CD4-positive, alpha-beta T cell treated with Interleukin-12 subunit alpha and Interleukin-12 subunit beta, for 1 hour (primary cell): ENCODE data around the gene DDX24.
"Not testable (repeated sequence)": the region's sequence is repeated elsewhere in the genome, so short reads cannot be mapped to it uniquely, and the experiment has no call there.

Experiments
- DNase-seq: peaks from one replicate; pipeline ENCODE4 v3.0.0-alpha.2; 2020

Gene DDX24

DNA sequence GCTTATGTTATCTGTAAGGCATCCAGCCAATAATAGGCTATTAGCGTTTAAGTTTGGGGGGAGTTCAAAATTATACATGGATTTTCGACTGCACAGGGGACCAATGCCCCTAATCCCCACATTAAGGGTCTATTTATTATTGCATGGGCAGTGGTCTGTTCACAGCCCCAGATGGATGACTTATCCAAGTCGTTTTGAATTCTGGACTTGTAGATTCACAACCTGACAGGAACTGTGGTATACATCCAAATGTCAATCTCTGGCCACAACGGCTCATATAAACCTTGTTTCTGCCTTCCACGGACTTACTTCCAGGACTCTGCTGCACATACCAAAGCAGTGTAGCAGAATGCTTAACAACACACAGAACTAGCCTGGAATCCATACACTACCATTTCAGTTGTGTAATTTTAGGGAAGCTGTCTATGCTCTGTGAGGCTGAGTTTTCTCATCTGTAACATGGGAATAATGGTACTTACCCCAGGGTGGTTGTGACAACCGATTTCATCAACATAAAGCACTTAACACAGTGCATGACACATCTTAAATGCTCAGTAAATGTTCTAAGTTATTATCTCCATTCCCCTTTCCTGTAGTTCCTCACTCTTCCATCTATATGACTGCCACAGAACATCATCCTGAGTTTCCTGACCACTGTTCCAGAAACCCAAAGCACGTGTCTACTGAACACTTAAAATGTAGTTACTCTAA is 3.7 kb downstream of the DDX24 start:
- no peak for DNase-seq

DNA sequence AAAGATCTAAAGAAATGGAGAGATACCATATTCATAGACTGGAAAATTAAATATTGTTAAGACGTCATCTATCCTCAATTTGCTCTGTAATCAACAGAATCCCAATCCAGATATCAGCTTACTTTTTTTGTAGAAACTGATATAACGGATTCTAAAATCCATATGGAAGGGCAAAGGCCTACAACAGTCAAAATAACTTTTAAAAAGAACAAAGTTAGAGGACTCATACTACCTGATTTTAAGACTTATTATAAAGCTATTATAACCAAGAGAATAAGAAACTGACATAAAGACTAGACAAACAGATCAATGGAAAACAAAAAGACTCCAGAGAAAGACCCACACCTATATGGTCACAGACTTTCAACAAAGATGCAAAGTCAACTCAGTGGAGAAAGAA is 6.0 kb downstream of the DDX24 start:
- DNase-seq: no peak

DNA sequence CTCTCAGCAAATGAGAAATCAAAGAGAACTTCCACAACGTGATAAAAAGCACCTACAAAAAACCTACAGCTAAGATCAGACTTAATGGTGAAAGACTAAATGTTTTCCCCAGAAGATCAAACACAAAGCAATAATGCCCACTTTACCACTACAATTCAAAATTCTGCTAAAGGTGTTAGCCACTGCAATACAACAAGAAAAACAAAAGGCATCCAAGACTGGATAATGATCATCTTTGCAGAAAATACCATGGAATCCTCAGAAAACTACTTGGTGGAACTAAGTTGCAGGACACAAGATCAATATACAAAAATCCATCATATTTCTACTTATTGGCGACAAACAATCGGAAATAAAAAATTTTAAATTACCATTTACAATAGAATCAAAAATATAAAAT is 6.5 kb downstream of the DDX24 start:
- DNase-seq: no peak

DNA sequence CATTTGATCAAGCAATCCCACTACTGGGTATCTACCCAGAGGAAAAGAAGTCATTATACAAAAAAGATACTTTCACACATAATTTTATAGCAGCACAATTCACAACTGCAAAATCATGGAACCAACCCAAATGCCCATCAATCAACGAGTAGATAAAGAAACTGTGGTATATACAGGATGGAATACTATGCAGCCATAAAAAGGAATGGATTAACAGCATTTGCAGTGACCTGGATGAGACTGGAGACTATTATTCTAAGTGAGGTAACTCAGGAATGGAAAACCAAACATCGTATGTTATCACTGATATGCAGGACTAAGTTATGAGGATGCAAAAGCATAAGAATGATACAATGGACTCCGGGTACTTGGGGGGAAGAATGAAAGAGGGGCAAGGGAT is 8.9 kb downstream of the DDX24 start:
- DNase-seq: not testable (repeated sequence)

DNA sequence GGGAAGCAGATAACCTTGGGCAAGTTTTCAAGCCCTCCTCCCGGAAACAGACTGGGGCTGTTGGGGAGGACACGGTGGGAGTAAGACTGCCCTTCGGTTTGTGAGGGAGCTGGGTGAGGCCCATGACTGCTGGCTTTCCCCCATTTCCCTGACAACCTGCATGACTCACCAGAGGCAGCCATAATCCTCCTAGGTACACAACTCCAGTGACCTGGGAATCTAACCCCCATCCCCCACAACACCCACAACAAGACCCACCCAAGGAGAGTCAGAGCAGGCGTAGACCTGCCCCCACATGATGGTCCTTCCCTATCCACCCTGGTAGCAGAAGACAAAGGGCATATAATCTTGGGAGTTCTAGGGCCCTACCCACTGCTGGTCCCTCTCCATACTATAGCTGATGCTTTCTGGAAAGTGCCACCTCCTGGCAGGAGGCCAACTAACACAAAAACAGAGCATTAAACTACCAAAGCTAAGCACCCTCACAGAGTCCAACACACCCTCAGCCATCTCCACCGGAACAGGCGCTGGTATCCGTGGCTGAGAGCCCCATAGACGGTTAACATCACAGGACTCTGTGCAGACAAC is 14.8 kb downstream of the DDX24 start:
- no peak for DNase-seq

DNA sequence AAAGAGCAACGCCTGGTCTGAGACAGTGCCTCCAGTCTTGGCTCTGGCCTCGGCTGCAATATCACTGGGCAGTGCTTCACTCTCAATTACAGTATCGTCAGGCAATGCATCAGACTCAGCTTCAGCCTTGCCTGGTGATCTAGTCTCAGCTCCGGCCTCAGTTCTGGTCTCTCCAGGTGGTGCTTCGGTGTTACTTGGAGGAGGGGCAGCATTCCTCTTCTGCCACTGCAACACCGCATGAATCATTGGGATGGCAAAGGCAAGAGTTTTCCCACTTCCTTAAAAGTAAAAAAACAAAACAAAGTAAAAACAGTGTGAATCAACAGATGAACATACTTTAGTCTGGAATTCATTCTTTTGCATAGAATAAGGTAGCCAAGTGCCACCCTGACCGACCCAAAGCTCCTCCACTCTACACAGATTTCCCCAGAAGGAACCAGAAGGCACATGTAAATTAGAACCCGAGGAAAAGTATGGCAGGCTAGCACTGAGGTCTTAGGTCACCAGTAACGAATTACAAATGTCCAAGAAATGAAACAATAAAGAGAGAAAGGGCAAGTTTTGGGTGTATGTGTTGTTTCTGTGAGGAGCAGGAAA is 18.6 kb downstream of the DDX24 start:
- no peak for DNase-seq

DNA sequence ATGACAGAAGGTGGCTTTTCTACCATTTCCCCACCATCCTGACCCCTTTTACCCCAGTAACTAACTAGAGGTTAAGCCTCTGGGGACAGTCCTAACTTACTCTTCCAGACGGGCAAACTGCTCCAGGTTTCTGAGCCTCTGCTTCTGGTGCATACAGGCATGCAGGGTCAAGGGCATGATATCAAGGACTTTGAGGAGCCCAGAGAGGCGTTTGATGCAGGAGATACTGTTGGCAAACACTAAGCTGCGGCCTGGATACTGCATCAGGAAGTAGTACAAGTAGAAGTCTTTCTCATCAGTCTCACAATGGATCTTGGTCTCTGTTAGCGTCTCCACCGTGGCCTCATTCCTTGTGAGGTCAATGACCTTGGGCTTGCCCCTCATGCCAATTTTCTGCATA is 21.0 kb downstream of the DDX24 start:
- DNase-seq: no peak

DNA sequence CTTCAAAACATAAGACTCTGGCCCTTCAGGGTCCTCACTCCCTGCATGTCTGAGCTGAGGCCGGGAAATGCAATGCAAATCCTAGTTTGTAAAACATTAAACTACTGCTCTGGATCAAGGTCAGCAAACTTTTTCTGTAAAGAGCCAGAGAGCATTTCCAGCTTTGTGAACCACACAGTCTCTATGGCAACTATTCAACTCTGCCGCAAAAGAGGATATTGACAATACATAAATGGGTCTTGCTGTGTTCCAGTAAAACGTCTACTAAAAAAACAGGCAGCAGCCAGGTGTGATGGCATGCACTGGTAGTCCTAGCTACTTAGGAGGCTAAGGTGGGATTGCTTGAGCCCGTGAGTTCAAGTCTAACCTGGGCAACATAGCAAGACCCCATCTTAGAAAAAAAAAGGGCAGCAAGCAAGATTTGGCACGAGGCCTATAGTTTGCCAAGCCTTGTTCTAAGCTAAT is 22.3 kb downstream of the DDX24 start:
- no peak for DNase-seq

DNA sequence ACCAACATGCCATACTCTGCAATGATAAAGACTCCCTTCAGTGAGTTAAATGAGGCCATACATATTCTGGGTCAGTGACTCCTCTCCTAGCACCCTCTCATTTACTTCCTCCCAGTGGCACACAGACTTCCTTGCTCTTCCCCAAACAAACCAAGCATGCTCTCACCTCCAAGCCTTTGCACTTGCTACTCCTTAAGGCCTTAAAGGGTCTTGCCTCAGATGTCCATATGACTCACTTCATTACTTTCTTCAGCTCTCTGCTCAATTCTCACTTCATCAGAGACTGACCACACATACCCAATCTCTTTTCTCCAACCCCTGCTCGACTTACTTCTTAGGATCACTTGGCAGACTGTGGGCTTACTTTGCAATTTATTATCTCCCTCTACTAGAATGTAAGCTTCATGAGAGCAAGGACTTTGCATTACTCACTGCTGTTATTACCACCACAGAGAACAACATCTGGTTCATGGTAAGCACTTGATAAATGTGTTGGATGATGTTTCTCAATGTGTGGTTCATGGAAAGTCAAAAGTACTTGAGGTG is 22.8 kb downstream of the DDX24 start:
- DNase-seq: no peak

DNA sequence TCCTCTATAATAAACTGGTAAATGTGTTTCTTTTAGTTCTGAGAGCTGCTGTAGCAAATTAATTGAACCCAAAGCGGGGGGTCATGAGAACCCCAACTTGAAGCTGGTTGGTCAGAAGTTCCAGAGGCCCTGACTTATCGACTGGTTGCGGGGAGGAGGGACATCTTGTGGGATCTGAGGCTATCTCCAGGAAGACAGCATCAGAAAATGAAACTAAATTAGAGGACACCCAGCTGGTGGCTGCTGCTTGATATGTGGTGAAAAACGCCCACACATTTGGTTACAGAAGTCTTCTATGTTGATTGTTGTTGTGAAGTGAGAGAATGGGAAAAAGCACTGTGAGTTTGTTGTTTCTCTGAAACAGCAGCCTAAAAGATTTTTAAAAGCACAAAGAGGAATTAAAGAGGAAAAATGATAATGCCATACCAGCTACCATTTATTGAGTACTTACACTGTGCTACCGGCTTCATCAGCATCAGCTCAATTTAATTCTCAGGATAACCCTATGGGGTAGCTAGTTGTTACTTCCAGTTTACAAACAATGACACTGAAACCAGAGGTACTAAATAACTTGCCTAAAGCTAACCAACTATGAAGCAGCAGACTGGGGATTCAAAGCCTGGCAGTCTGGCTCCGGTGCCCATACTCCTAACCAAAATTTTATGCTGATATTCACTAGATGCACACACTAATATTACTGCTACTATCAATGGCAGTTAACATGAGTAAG is 24.3 kb downstream of the DDX24 start:
- peak; percentile 39 for DNase-seq

DNA sequence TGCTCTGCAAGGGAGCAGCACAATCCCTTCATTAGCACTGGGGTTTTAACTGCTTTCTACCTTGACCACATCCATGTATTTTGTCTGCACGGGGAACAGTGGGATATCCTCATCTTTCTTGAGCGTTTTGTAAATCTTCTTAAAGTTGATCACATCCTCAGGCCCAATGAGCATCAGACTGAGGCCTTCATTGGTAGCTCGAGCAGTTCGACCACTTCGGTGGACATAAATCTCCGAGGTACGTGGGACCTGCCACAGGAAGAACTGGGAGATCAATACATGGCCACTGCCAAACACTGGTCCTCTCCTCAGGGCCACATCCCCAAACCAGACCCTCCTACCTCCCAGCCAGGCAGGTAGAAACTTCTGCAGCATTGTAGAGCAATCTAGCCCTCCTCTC is 26.1 kb downstream of the DDX24 start:
- no peak for DNase-seq

DNA sequence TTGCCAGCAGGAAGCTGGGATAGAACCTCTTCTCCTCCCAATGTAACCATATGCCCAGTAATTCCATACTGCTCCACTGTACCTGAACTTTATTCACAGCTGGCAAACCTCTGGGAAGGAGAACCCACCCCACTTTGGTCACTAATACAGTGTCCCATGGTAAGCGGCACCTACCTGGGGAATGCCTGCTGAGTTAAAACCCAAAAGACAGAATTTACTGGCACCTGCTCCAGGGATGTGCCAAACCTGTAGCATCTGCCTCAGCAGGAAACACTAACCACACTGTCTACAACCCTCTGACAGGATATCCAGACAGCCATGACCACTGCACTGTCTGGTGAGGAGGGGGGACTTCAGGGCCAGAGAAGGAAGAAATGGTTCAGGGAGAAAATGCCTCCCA is 26.6 kb downstream of the DDX24 start:
- DNase-seq: no peak

DNA sequence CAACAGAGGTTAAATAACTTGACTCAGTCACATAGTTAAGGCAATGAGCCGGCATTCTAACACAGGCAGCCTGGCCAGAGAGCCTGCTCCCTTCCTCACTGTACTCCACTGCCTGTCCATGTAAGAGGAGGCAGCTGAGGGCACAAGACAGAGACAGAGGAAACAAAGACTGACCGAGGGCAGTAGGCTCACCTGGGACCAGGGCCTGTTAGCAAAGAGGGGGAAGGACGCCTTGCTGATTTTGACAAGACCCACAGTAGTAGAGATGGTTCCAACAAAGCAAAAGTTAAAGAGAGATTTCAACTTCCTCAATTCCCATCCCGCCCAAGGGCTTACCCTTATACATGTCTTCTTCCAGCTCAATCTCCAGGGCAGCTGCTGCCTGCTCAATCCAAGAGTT is 28.3 kb downstream of the DDX24 start:
- no peak for DNase-seq

DNA sequence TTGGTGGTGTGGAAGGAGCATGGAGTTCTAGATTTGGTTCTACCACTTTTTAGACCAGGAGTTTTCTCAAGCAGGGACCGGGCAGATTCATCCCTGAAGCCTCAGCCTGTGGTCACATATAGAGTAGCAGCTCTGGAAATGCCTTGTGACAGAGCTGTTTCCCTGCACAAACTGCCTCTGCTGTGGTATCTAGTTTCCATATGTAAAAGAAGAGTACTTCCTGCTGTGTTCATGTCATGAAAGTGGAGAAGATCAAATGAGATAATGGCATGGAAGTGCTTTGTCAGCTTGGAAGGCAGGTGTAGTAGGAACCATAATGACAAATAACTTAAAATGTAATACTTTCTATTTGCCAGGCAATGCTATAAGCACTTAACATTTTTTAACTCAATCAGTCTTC is 28.8 kb downstream of the DDX24 start:
- no peak for DNase-seq

DNA sequence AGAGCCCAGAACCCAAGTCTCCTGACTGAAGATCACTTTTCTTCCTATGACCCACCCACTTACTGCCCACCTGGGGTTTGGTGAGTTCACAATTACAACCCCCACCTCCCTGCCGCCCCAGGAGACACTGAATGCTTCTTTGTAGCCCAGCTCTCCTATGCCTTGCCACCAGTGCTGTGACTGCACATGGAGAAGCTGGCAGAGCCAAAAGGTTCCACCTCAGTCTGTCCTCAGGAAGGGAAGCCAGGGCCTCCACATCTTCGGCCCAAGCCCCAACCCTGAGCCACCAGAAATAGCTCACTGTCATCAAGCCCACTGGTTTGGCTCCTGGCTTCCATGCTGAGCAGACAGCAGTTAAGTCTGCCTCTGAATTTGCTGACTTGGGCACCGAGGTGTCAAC is 29.2 kb downstream of the DDX24 start:
- DNase-seq: no peak

DNA sequence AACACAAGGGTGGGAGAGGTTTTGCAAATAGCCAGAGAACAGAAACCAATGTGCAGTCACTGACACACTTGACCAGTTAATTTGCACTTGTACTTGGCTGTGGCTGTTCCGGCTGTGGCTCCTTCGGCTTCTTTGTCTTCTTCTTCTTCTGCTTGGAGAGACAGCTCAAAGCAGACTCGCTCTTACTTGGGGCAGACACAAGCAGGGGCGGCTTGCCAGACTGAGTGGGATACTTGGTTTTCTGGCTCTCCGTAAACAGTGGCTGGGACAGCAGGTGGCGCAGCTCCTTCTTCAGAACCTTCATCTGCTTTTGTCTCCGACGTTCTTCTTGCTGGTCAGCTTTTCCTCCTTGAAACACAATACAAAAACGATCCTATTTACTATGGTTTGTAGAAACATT is 29.9 kb downstream of the DDX24 start:
- DNase-seq: no peak

DNA sequence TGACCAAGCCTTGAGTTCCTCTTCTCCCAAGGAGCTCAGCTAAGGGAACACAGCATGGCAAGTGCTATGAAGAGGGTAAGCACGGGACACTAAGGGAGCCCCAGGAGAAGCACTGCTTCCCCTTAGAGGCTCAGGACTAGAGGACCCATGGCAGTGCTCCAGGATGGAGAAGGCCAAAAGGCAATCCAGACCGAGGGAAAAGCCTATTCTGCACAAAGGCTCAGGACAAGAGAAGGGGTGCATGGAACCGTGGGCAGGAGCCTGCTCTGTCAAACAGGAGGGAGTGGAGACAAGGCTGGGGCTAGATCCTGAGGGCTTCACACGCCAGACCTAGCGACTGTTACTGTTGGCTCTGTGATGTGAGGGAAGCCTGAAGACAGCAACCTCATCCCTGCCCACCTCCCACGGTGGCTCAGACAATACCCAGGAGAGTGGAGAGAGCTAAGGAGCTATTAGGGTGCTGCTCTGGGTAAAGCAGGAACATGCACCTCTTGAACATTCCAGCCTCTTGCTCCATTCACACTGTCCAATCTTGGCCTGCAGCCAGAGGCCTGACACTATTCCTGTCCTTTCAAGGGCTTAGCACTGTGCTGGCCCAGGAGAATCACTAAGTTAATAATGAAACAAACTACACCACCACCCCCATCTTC is 30.6 kb downstream of the DDX24 start:
- DNase-seq: no peak

DNA sequence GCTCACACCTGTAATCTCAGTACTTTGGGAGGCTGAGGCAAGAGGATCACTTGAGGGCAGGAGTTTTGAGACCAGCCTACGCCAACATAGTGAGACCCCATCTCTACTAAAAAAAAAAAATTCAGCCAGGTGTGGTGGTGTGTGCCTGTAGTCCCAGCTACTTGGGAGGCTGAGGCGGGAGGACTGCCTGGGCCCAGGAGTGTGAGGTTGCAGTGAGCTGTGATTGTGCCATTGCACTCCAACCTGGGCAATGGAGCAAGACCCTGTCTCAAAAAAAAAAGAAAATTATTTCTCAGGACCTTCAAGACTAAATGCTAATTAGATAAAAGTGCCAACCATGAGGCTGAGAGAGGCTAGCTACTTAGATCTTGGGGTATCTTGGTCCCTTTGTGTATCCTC is 31.4 kb downstream of the DDX24 start:
- no peak for DNase-seq

DNA sequence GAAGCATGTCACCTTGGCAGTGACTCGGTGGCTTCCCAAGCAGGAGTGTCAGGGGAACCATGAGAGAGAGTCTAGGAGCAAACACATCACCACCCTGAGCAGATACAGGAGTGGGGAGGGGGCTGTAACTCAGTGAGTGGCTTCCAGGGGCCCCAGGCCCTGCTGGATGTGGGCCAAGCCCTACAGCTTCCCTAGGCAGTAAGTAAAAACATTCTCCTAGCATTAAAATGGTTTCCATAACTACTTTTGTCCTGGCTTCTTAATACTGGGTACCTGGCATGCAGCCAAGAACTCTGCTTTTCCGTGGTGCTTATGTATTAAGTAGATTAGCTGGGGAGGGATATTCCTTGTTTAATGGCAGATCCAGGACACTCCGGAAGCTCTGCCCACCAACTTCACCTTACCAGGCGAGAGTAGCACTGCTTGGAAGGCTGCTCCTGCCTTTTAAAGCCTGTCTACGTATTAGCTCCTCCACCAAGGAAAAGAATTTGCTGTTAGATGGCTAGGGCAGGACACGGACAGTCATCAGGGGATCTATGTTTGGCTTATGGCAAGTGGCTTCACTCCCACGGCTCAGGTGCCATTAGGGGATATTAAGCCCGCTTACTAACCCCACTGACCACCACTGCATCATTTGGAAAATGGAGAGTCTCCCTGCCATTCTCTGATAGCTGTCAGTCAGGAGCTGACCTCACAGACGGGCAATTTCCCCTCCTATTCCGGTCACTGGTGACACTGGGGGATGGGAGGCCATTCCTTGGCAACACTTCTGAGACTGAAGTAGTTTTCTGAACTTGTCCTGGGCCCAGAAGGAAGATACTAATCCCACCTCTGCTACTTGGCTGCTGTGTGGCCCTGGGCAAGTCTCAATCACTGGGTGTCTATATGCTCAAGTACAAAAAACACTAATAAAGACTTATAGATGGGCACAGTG is 32.0 kb downstream of the DDX24 start:
- no peak for DNase-seq

DNA sequence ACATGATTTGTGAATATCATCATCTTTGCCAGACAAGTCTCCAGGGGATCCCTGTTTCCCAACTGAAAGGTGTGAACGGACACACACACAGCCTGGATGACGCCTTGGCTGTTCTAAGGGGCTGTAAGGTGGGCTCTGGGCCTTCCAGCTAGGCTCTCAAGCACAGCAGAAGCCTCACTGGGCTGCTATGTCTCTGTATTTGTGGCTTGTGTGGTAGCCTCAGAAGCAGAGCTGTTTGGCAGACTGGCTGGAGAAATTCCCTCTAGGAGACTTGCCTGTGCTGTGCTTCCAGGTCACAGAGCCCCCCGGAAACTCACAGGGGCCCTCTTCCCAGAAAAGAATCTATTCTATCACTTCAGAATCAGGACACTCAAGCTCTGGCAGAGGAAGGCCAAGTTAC is 33.4 kb downstream of the DDX24 start:
- no peak for DNase-seq

DNA sequence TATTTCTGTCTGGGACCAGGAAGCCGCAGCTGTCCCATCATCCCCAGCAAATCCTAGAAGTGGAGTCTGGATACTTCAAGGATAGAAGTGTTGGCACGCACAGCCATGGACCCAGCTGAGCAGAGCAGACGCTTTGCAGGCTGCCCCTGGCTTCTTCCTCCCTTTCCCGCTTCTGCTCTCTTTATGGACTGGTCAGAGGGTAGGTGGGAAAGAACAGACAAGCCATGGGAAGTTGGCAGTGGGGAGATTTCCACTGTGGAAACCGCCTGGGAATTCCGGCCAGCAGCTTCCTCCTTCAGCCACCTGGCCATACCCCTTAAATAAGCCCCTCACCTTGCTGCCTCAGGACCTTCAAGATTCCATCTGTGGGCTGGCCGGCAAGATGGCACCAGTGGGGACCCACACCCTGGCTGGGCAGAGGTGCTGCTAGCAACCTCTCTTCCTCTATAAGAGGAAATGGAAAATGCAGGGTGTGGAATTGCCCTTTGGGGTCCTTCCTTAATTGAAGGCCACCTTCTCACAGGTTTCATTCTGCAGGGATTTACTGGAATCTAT is 34.2 kb downstream of the DDX24 start:
- DNase-seq: no peak
